RWPE2 (cell line): ENCODE data around the gene WDR62.

ENCODE experiments used
- ATAC-seq: fragments of 200-7000 bp; cut with Tn5 transposase; 3 replicates; pipeline ENCODE4 v1.9.1; 2021; ENCODE audit warnings: low read depth
- DNase-seq: peaks from one replicate; pipeline ENCODE4 v3.0.0-alpha.2; 2020; ENCODE audit warnings: low spot score
- H3K27ac ChIP-seq: fragments of 450-650 bp; 2 replicates; pipeline ENCODE4 v1.5.1; 2017; ENCODE audit warnings: mild to moderate bottlenecking; ENCODE audit not compliant: poor library complexity, severe bottlenecking
- H3K27me3 ChIP-seq: fragments of 250-450 bp; sonication (Bioruptor Pico); 2 replicates; pipeline ENCODE4 v1.5.1; 2021; ENCODE audit warnings: mild to moderate bottlenecking, moderate library complexity; ENCODE audit not compliant: insufficient read depth, poor library complexity, severe bottlenecking
- H3K36me3 ChIP-seq: fragments of 250-450 bp; sonication (Bioruptor Pico); 2 replicates; pipeline ENCODE4 v1.5.1; 2020; ENCODE audit warnings: low read depth, mild to moderate bottlenecking, moderate library complexity
- H3K4me1 ChIP-seq: fragments of 250-450 bp; sonication (Bioruptor Pico); 2 replicates; pipeline ENCODE4 v1.5.1; 2021; ENCODE audit warnings: mild to moderate bottlenecking, moderate library complexity; ENCODE audit not compliant: insufficient read depth, poor library complexity, severe bottlenecking
- H3K4me3 ChIP-seq: fragments of 250-450 bp; sonication (Bioruptor Pico); 2 replicates; pipeline ENCODE4 v1.5.1; 2021; ENCODE audit warnings: mild to moderate bottlenecking, moderate library complexity; ENCODE audit not compliant: severe bottlenecking
- H3K9me3 ChIP-seq: fragments of 250-450 bp; sonication (Bioruptor Pico); 2 replicates; pipeline ENCODE4 v1.5.1; 2021; ENCODE audit warnings: mild to moderate bottlenecking, moderate library complexity; ENCODE audit not compliant: severe bottlenecking
- TF ChIP-seq, protein P1 (sequence below): fragments of 450-650 bp; IDR thresholded peaks from one replicate; pipeline ENCODE4 v1.5.1; 2017; ENCODE audit warnings: mild to moderate bottlenecking, moderate library complexity; ENCODE audit not compliant: poor library complexity, severe bottlenecking

The WDR62 gene

GRCh38 chr19:36114721-36115452 lies 60.2 kb downstream of the WDR62 start, which contains the start of gene POLR2I:
POLR2I (minus strand) TSS chr19:36114875; CDS start chr19:36114856, 19 bp downstream.
- peak within 1 kb of the TSS; percentile 66 for H3K27ac ChIP-seq
- H3K4me1 ChIP-seq: no peaks in the 10 kb centered on the region
- no peaks in the 10 kb centered on the region for H3K27me3 ChIP-seq
- TF ChIP-seq, protein P1, sequence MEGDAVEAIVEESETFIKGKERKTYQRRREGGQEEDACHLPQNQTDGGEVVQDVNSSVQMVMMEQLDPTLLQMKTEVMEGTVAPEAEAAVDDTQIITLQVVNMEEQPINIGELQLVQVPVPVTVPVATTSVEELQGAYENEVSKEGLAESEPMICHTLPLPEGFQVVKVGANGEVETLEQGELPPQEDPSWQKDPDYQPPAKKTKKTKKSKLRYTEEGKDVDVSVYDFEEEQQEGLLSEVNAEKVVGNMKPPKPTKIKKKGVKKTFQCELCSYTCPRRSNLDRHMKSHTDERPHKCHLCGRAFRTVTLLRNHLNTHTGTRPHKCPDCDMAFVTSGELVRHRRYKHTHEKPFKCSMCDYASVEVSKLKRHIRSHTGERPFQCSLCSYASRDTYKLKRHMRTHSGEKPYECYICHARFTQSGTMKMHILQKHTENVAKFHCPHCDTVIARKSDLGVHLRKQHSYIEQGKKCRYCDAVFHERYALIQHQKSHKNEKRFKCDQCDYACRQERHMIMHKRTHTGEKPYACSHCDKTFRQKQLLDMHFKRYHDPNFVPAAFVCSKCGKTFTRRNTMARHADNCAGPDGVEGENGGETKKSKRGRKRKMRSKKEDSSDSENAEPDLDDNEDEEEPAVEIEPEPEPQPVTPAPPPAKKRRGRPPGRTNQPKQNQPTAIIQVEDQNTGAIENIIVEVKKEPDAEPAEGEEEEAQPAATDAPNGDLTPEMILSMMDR: no peak
- peak within 1 kb of the TSS; percentile 63 for H3K4me3 ChIP-seq
- H3K36me3 ChIP-seq: peaks cover 38% of the 10 kb centered on the region
- no peaks in the 10 kb centered on the region for H3K9me3 ChIP-seq
- DNase-seq (peak; percentile 100), ATAC-seq (peak; percentile 97)

- Histone ChIP-seq H3K27ac (peak within 1 kb of the TSS; percentile 66), H3K4me1 (no peaks in the 10 kb centered on the region), H3K9me3 (no peaks in the 10 kb centered on the region), H3K27me3 (no peaks in the 10 kb centered on the region), H3K36me3 (peaks cover 38% of the 10 kb centered on the region), H3K4me3 (peak within 1 kb of the TSS; percentile 63)
- DNase-seq: no peak
- ATAC-seq: peak; percentile 21
- TF ChIP-seq, protein P1: no peak
Measured at GRCh38 chr19:36115453-36116343, 61.0 kb downstream of the WDR62 start, which contains the start of gene TBCB. TBCB (plus strand) TSS chr19:36115468; CDS start chr19:36115561, 93 bp downstream.

GRCh38 chr19:36116344-36116637 lies 61.6 kb downstream of the WDR62 start:
- Histone ChIP-seq H3K4me3 (peak overlapping the region; percentile 63), H3K27ac (peak overlapping the region; percentile 66), H3K9me3 (no peaks in the 10 kb centered on the region), H3K27me3 (no peaks in the 10 kb centered on the region), H3K4me1 (no peaks in the 10 kb centered on the region), H3K36me3 (peaks cover 38% of the 10 kb centered on the region)
- DNase-seq (no peak), ATAC-seq (no peak)
- TF ChIP-seq, protein P1: no peak

- TF ChIP-seq, protein P1: no peak
- H3K27ac ChIP-seq: no peak overlapping the region
- DNase-seq: no peak
- H3K27me3 ChIP-seq: no peaks in the 10 kb centered on the region
- ATAC-seq: no peak
- no peaks in the 10 kb centered on the region for H3K9me3 ChIP-seq
- no peaks in the 10 kb centered on the region for H3K4me1 ChIP-seq
- H3K4me3 ChIP-seq: no peak overlapping the region
- peaks cover 42% of the 10 kb centered on the region for H3K36me3 ChIP-seq
Measured at GRCh38 chr19:36120092-36120983, 65.6 kb downstream of the WDR62 start.
